NCI-H2171 treated with DMSO at 0.1 percent for 48 hours (cell line): ENCODE results near the gene COMT.

Experiments
- DNase-seq: peaks from one replicate; lab custom pipeline; 2025; lab: John Stamatoyannopoulos, UW

Gene COMT

GRCh38 chr22:19982991-19983578 is 41.5 kb downstream of the COMT start:
- DNase-seq: no peak

- peak; percentile 36 for DNase-seq
Measured at GRCh38 chr22:19983741-19984140, 42.2 kb downstream of the COMT start.

- peak; percentile 73 for DNase-seq
Measured at GRCh38 chr22:19984201-19984753, 42.7 kb downstream of the COMT start.

GRCh38 chr22:19984851-19985811 is 43.6 kb downstream of the COMT start:
- DNase-seq: peak; percentile 17

GRCh38 chr22:19986011-19986409 is 44.4 kb downstream of the COMT start:
- DNase-seq: no peak

- peak; percentile 66 for DNase-seq
Measured at GRCh38 chr22:19986410-19987341, 45.1 kb downstream of the COMT start.

- no peak for DNase-seq
Measured at GRCh38 chr22:19987394-19988306, 46.1 kb downstream of the COMT start.

GRCh38 chr22:19988331-19988808 is 46.8 kb downstream of the COMT start:
- DNase-seq: no peak

GRCh38 chr22:19988965-19989724 is 47.6 kb downstream of the COMT start:
- DNase-seq: no peak

GRCh38 chr22:19989725-19990067 is 48.1 kb downstream of the COMT start:
- no peak for DNase-seq

GRCh38 chr22:19990188-19990587 is 48.6 kb downstream of the COMT start:
- DNase-seq: no peak

- no peak for DNase-seq
Measured at GRCh38 chr22:19990609-19991394, 49.2 kb downstream of the COMT start.

GRCh38 chr22:19991395-19991644 is 49.7 kb downstream of the COMT start:
- no peak for DNase-seq

GRCh38 chr22:19991645-19992451 is 50.3 kb downstream of the COMT start:
- DNase-seq: no peak

GRCh38 chr22:19992481-19992911 is 50.9 kb downstream of the COMT start:
- no peak for DNase-seq

GRCh38 chr22:19992921-19993355 is 51.4 kb downstream of the COMT start:
- DNase-seq: no peak

GRCh38 chr22:19993926-19994325 is 52.4 kb downstream of the COMT start:
- DNase-seq: no peak

- DNase-seq: no peak
Measured at GRCh38 chr22:19994851-19995610, 53.5 kb downstream of the COMT start.
